HepG2 (cell line): ENCODE results near the gene HLA-B. TPM values are rescaled to one million over a fixed set of nuclear protein-coding genes. Genes with fewer than 3 reads are reported as not detected.

Experiments
- CBX5 ChIP-seq: sonication (generic); formaldehyde crosslinking; IDR thresholded peaks from 2 replicates; pipeline ENCODE4 v1.4.0; 2020; ENCODE audit warnings: missing genetic modification reagents, borderline replicate concordance
- SIN3B ChIP-seq: fragments of 150-350 bp; IDR thresholded peaks from 2 replicates; pipeline ENCODE4 v1.6.1; 2014; ENCODE audit warnings: low read length
- SNAPC2 ChIP-seq: sonication (generic); formaldehyde crosslinking; IDR thresholded peaks from 2 replicates; pipeline ENCODE4 v1.8.1; 2022; ENCODE audit warnings: mild to moderate bottlenecking, missing genetic modification reagents
- U2AF2 ChIP-seq: fragments of 200-400 bp; formaldehyde crosslinking; IDR thresholded peaks from 2 replicates; pipeline ENCODE4 v1.6.1; 2017; ENCODE audit warnings: low read depth, mild to moderate bottlenecking, low read length
- ZBTB38 ChIP-seq: sonication (generic); formaldehyde crosslinking; IDR thresholded peaks from 2 replicates; pipeline ENCODE4 v1.5.1; 2020; ENCODE audit warnings: mild to moderate bottlenecking, missing genetic modification reagents
- ZFP37 ChIP-seq: sonication (generic); formaldehyde crosslinking; IDR thresholded peaks from 2 replicates; pipeline ENCODE4 v1.4.0; 2020; ENCODE audit warnings: missing genetic modification reagents, borderline replicate concordance
- ZNF550 ChIP-seq: sonication (generic); formaldehyde crosslinking; IDR thresholded peaks from 2 replicates; pipeline ENCODE4 v1.4.0; 2020; ENCODE audit warnings: mild to moderate bottlenecking, missing genetic modification reagents, borderline replicate concordance
- ZNF616 ChIP-seq: sonication (generic); formaldehyde crosslinking; IDR thresholded peaks from 2 replicates; pipeline ENCODE4 v1.5.0; 2020; ENCODE audit warnings: low read depth, mild to moderate bottlenecking, missing genetic modification reagents
- ZNF792 ChIP-seq: IDR thresholded peaks from 2 replicates; pipeline ENCODE4 v1.6.1; 2016
- ZSCAN21 ChIP-seq: sonication (generic); formaldehyde crosslinking; IDR thresholded peaks from 2 replicates; pipeline ENCODE4 v1.8.0; 2022; ENCODE audit warnings: mild to moderate bottlenecking, missing genetic modification reagents, moderate library complexity, borderline replicate concordance
- ZSCAN9 ChIP-seq: IDR thresholded peaks from 2 replicates; pipeline ENCODE4 v1.6.1; 2016; ENCODE audit warnings: borderline replicate concordance
- polyA plus RNA-seq, 8 experiments: library from polyadenylated mRNA; depleted of rRNA in 3 of 8; stranded (reverse) in 7 of 8; unstranded in 1 of 8; fragments of >200 nt; fragmentation: Illumina TruSeq in 4 of 8; extraction: Trizol in 4 of 8; gene quantifications; 2 replicates each; pipeline versions ENCODE4 v1.2.1 to v1.2.3, GENCODE V29; 2011 to 2016; ENCODE audit warnings: low read depth in 4 of 8, missing spikeins in 1 of 8, mixed read lengths in 1 of 8; ENCODE audit not compliant: insufficient read depth in 1 of 8
- total RNA-seq, 5 experiments: library from RNA; depleted of rRNA; stranded (reverse); fragments of >200 nt; fragmentation: Illumina TruSeq; extraction: Trizol; gene quantifications; 2 replicates each; pipeline ENCODE4 v1.2.3, GENCODE V29; 2016; ENCODE audit warnings: low read depth in 1 of 5
- TF ChIP-seq, protein P1 (sequence below): sonication (generic); formaldehyde crosslinking; IDR thresholded peaks from 2 replicates; pipeline ENCODE4 v1.4.0; 2020; ENCODE audit warnings: missing genetic modification reagents, mild to moderate bottlenecking, borderline replicate concordance
- TF ChIP-seq, protein P2 (sequence below): sonication (generic); formaldehyde crosslinking; IDR thresholded peaks from 2 replicates; pipeline ENCODE4 v1.4.0; 2020; ENCODE audit warnings: missing genetic modification reagents
- TF ChIP-seq, protein P3 (sequence below): sonication (generic); formaldehyde crosslinking; IDR thresholded peaks from 2 replicates; pipeline ENCODE4 v1.9.0; 2021; ENCODE audit warnings: missing genetic modification reagents, borderline replicate concordance
- TF ChIP-seq, protein P4 (sequence below): sonication (generic); formaldehyde crosslinking; IDR thresholded peaks from 2 replicates; pipeline ENCODE4; 2020; ENCODE audit warnings: missing genetic modification reagents, mild to moderate bottlenecking, borderline replicate concordance

Gene HLA-B
- total and polyA plus RNA-seq, 2 of the 13 experiments (the other 11 are each of a cell fraction or from before 2014, with no cell fraction given) = 35.3 to 88.9 TPM

DNA sequence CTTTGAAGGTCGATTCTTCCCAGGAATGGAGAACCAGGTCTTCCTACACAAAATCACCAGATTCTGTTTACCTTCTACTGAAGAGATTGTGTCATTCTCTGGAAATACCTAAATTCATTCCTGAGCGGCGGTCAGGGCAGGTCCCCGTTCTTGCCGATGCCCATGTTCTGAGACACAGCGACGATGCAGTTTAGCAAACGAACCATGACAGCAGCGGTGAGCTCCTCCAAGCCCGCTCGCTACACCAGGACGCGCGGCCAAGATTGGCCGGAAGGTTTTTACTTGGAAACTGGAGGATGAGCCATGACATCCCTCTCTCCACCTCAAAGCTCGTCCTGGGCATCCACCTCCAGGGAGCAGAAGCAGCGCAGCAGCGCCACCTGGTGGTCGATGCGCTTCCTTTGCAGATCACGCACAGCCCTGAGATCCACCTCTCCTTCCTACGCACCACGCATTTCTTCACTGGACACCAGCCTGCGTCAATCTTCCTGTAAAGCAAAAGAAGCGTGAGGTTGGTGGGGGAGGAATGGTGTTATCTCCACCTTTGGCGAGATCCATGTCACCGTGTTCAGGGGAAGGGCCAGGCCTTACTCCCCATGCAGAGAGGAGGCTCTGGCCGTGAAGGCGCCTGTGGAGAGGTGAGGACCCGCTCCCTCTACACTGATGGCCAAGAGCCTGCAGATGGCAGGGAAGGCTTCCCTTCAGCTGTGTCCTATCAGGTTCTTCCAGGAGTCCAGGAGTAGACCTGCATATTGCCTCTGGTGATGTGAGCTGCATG is 9.9 kb upstream of the HLA-B start (continued):
- TF ChIP-seq, protein P1, sequence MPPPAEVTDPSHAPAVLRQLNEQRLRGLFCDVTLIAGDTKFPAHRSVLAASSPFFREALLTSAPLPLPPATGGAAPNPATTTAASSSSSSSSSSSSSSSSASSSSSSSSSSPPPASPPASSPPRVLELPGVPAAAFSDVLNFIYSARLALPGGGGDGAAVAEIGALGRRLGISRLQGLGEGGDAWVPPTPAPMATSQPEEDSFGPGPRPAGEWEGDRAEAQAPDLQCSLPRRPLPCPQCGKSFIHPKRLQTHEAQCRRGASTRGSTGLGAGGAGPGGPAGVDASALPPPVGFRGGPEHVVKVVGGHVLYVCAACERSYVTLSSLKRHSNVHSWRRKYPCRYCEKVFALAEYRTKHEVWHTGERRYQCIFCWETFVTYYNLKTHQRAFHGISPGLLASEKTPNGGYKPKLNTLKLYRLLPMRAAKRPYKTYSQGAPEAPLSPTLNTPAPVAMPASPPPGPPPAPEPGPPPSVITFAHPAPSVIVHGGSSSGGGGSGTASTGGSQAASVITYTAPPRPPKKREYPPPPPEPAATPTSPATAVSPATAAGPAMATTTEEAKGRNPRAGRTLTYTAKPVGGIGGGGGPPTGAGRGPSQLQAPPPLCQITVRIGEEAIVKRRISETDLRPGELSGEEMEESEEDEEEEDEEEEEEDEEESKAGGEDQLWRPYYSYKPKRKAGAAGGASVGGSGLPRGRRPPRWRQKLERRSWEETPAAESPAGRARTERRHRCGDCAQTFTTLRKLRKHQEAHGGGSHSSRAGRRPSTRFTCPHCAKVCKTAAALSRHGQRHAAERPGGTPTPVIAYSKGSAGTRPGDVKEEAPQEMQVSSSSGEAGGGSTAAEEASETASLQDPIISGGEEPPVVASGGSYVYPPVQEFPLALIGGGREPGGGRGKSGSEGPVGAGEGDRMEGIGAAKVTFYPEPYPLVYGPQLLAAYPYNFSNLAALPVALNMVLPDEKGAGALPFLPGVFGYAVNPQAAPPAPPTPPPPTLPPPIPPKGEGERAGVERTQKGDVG = 0 out of 2 replicates have a peak, but pooled peaks have one; percentile 68
- TF ChIP-seq SNAPC2 (CRISPR knock-in tag) = no peak
- no peak; the same call in 1 of the 2 replicates for TF ChIP-seq ZBTB38 (CRISPR knock-in tag)
- 0 out of 2 replicates have a peak, but pooled peaks have one; percentile 46 for TF ChIP-seq ZNF550
- TF ChIP-seq, protein P2, sequence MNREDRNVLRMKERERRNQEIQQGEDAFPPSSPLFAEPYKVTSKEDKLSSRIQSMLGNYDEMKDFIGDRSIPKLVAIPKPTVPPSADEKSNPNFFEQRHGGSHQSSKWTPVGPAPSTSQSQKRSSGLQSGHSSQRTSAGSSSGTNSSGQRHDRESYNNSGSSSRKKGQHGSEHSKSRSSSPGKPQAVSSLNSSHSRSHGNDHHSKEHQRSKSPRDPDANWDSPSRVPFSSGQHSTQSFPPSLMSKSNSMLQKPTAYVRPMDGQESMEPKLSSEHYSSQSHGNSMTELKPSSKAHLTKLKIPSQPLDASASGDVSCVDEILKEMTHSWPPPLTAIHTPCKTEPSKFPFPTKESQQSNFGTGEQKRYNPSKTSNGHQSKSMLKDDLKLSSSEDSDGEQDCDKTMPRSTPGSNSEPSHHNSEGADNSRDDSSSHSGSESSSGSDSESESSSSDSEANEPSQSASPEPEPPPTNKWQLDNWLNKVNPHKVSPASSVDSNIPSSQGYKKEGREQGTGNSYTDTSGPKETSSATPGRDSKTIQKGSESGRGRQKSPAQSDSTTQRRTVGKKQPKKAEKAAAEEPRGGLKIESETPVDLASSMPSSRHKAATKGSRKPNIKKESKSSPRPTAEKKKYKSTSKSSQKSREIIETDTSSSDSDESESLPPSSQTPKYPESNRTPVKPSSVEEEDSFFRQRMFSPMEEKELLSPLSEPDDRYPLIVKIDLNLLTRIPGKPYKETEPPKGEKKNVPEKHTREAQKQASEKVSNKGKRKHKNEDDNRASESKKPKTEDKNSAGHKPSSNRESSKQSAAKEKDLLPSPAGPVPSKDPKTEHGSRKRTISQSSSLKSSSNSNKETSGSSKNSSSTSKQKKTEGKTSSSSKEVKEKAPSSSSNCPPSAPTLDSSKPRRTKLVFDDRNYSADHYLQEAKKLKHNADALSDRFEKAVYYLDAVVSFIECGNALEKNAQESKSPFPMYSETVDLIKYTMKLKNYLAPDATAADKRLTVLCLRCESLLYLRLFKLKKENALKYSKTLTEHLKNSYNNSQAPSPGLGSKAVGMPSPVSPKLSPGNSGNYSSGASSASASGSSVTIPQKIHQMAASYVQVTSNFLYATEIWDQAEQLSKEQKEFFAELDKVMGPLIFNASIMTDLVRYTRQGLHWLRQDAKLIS (CRISPR knock-in tag) = no peak
- no peak for TF ChIP-seq SIN3B
- TF ChIP-seq, protein P3, sequence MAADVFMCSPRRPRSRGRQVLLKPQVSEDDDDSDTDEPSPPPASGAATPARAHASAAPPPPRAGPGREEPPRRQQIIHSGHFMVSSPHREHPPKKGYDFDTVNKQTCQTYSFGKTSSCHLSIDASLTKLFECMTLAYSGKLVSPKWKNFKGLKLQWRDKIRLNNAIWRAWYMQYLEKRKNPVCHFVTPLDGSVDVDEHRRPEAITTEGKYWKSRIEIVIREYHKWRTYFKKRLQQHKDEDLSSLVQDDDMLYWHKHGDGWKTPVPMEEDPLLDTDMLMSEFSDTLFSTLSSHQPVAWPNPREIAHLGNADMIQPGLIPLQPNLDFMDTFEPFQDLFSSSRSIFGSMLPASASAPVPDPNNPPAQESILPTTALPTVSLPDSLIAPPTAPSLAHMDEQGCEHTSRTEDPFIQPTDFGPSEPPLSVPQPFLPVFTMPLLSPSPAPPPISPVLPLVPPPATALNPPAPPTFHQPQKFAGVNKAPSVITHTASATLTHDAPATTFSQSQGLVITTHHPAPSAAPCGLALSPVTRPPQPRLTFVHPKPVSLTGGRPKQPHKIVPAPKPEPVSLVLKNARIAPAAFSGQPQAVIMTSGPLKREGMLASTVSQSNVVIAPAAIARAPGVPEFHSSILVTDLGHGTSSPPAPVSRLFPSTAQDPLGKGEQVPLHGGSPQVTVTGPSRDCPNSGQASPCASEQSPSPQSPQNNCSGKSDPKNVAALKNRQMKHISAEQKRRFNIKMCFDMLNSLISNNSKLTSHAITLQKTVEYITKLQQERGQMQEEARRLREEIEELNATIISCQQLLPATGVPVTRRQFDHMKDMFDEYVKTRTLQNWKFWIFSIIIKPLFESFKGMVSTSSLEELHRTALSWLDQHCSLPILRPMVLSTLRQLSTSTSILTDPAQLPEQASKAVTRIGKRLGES = no peak
- peak; percentile 79; the same call in 1 of the 2 replicates for TF ChIP-seq CBX5 (CRISPR knock-in tag)
- peak; percentile 27; the same call in 1 of the 2 replicates for TF ChIP-seq ZSCAN9 (CRISPR knock-in tag)
- TF ChIP-seq, protein P4, sequence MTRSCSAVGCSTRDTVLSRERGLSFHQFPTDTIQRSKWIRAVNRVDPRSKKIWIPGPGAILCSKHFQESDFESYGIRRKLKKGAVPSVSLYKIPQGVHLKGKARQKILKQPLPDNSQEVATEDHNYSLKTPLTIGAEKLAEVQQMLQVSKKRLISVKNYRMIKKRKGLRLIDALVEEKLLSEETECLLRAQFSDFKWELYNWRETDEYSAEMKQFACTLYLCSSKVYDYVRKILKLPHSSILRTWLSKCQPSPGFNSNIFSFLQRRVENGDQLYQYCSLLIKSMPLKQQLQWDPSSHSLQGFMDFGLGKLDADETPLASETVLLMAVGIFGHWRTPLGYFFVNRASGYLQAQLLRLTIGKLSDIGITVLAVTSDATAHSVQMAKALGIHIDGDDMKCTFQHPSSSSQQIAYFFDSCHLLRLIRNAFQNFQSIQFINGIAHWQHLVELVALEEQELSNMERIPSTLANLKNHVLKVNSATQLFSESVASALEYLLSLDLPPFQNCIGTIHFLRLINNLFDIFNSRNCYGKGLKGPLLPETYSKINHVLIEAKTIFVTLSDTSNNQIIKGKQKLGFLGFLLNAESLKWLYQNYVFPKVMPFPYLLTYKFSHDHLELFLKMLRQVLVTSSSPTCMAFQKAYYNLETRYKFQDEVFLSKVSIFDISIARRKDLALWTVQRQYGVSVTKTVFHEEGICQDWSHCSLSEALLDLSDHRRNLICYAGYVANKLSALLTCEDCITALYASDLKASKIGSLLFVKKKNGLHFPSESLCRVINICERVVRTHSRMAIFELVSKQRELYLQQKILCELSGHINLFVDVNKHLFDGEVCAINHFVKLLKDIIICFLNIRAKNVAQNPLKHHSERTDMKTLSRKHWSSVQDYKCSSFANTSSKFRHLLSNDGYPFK (CRISPR knock-in tag) = peak; percentile 45; the same call in 1 of the 2 replicates
- peak; percentile 56; the same call in 1 of the 2 replicates for TF ChIP-seq ZSCAN21
- TF ChIP-seq ZFP37 = no peak
- no peak for TF ChIP-seq U2AF2
- no peak for TF ChIP-seq ZNF616 (CRISPR knock-in tag)
- TF ChIP-seq ZNF792 (CRISPR knock-in tag) = peak; percentile 59; the same call in 1 of the 2 replicates
